VCaP (cell line): Measurements from ENCODE around the gene CACFD1.
A peak's percentile ranks its signal among the peaks of the same experiment; 100 is the strongest.

Source experiments
- H3K27ac ChIP-seq: fragments of 450-650 bp; 2 replicates; pipeline ENCODE4 v1.5.1; 2017
- CTCF ChIP-seq: fragments of 450-650 bp; conservative IDR thresholded peaks from 2 replicates; pipeline ENCODE4 v1.5.1; 2017; ENCODE audit warnings: mild to moderate bottlenecking, moderate library complexity

Gene CACFD1

GRCh38 chr9:133459476-133460404 lies at the start of gene CACFD1:
Gene CACFD1 (plus strand): TSS chr9:133459978. CDS start chr9:133460067, 89 bp downstream.
- TF ChIP-seq CTCF = no peak
- H3K27ac ChIP-seq = peak within 1 kb of the TSS; percentile 98

GRCh38 chr9:133415170-133415569 lies 44.6 kb upstream of the CACFD1 start:
- no peak for TF ChIP-seq CTCF
- no peak overlapping the region for H3K27ac ChIP-seq

GRCh38 chr9:133417541-133418461 lies 42.0 kb upstream of the CACFD1 start, which contains the start of gene REXO4:
Gene REXO4 (minus strand): TSS chr9:133418010. CDS start chr9:133417844, 166 bp downstream.
- H3K27ac ChIP-seq = peak within 1 kb of the TSS; percentile 89
- no peak for TF ChIP-seq CTCF

GRCh38 chr9:133419005-133419404 lies 40.8 kb upstream of the CACFD1 start:
- no peak for TF ChIP-seq CTCF
- H3K27ac ChIP-seq = peak overlapping the region; percentile 89

GRCh38 chr9:133420392-133420827 lies 39.4 kb upstream of the CACFD1 start:
- TF ChIP-seq CTCF = no peak
- H3K27ac ChIP-seq = no peak overlapping the region

- peak within 1 kb of the TSS; percentile 38 for H3K27ac ChIP-seq
- TF ChIP-seq CTCF = peak; percentile 26
Measured at GRCh38 chr9:133421615-133422542, 37.9 kb upstream of the CACFD1 start, which contains the start of gene ADAMTS13. Gene ADAMTS13 (plus strand): TSS chr9:133422367. CDS start chr9:133422444, 77 bp downstream.
